ENCODE measurements around the gene OR8B4. TPM values are rescaled to one million over a fixed set of nuclear protein-coding genes. Genes with fewer than 3 reads are reported as not detected.

OR8B4 gene
- total RNA-seq, 6 experiments from 2014 or later = not detected

Other genes with a start within 250 kb of the OR8B4 start
- not detected for gene OR10D3, start 241.5 kb downstream of the OR8B4 start, total RNA-seq (2021; fragmentation: NEBNext Ultra II Directional; extraction: Animal tissue kit (Norgen Biotek cat#: 25700))
- gene OR8G1, start 183.8 kb downstream of the OR8B4 start, total RNA-seq (2021; fragmentation: NEBNext Ultra II Directional; extraction: Animal tissue kit (Norgen Biotek cat#: 25700)) = not detected
- gene OR8G5, start 168.5 kb downstream of the OR8B4 start, total RNA-seq (2021; fragmentation: NEBNext Ultra II Directional; extraction: Animal tissue kit (Norgen Biotek cat#: 25700)) = not detected
- gene OR8D1, start 110.9 kb downstream of the OR8B4 start, total RNA-seq (2021; fragmentation: NEBNext Ultra II Directional; extraction: Animal tissue kit (Norgen Biotek cat#: 25700)) = not detected
- gene OR8D2, start 104.7 kb downstream of the OR8B4 start, total RNA-seq (2021; fragmentation: NEBNext Ultra II Directional; extraction: Animal tissue kit (Norgen Biotek cat#: 25700)) = not detected
- gene OR8B2, start 40.4 kb downstream of the OR8B4 start, total RNA-seq (2021; fragmentation: NEBNext Ultra II Directional; extraction: Animal tissue kit (Norgen Biotek cat#: 25700)) = not detected
- not detected for gene OR8B3, start 25.8 kb downstream of the OR8B4 start, total RNA-seq (2021; fragmentation: NEBNext Ultra II Directional; extraction: Animal tissue kit (Norgen Biotek cat#: 25700))
- not detected for gene OR8B8, start 20.8 kb upstream of the OR8B4 start, total RNA-seq (2021; fragmentation: NEBNext Ultra II Directional; extraction: Animal tissue kit (Norgen Biotek cat#: 25700))
- not detected for gene OR8B12, start 118.8 kb upstream of the OR8B4 start, total RNA-seq (2021; fragmentation: NEBNext Ultra II Directional; extraction: Animal tissue kit (Norgen Biotek cat#: 25700))
- not detected for gene OR8A1, start 145.1 kb upstream of the OR8B4 start, total RNA-seq (2021; fragmentation: NEBNext Ultra II Directional; extraction: Animal tissue kit (Norgen Biotek cat#: 25700))
- gene PANX3, start 186.6 kb upstream of the OR8B4 start, total RNA-seq (2021; fragmentation: NEBNext Ultra II Directional; extraction: Animal tissue kit (Norgen Biotek cat#: 25700)) = not detected
- gene TBRG1, start 198.0 kb upstream of the OR8B4 start, total RNA-seq (2021; fragmentation: NEBNext Ultra II Directional; extraction: Animal tissue kit (Norgen Biotek cat#: 25700)) = 10 to 100 TPM; 18.8 to 25.9 (median 24.1) TPM
- gene SIAE, start 248.9 kb upstream of the OR8B4 start, total RNA-seq (2021; fragmentation: NEBNext Ultra II Directional; extraction: Animal tissue kit (Norgen Biotek cat#: 25700)) = 10 to 100 TPM in 5 of 6 experiments, 1 to 10 TPM in 1; 9.2 to 14.4 (median 11.3) TPM
- gene SPA17, start 249.0 kb upstream of the OR8B4 start, total RNA-seq (2021; fragmentation: NEBNext Ultra II Directional; extraction: Animal tissue kit (Norgen Biotek cat#: 25700)) = 10 to 100 TPM in 1 of 6 experiments, 1 to 10 TPM in 5; 5.0 to 10.2 (median 9.1) TPM

Data from HFFc6 (cell line).